Liver (tissue), 3 donors: ENCODE results near the gene TNS3.

Experiments
- EGR1 ChIP-seq, 2 donors: IDR thresholded peaks; 2 replicates each; pipeline ENCODE4 v1.6.1; 2016 to 2018; ENCODE audit warnings: antibody characterized with exemption in 2 of 2, low read depth in 2 of 2
- GABPA ChIP-seq, 2 donors: IDR thresholded peaks in 1 of 2; conservative IDR thresholded peaks in 1 of 2; 2 replicates each; pipeline ENCODE4 v1.6.1; 2016; ENCODE audit warnings: antibody characterized with exemption in 2 of 2, mild to moderate bottlenecking in 1 of 2, moderate library complexity in 1 of 2
- NR2F2 ChIP-seq: IDR thresholded peaks from 2 replicates; pipeline ENCODE4 v1.6.1; 2016; ENCODE audit warnings: antibody characterized with exemption
- RAD21 ChIP-seq, 2 donors: IDR thresholded peaks; 2 replicates each; pipeline ENCODE4 v1.6.1; 2016; ENCODE audit warnings: antibody characterized with exemption in 2 of 2, mild to moderate bottlenecking in 2 of 2
- RXRA ChIP-seq, 2 donors: IDR thresholded peaks; 2 replicates each; pipeline ENCODE4 v1.6.1; 2017 to 2018; ENCODE audit warnings: antibody characterized with exemption in 2 of 2, mild to moderate bottlenecking in 1 of 2
- SP1 ChIP-seq: IDR thresholded peaks from 2 replicates; pipeline ENCODE4 v1.6.1; 2018; ENCODE audit warnings: antibody characterized with exemption, mild to moderate bottlenecking
- TAF1 ChIP-seq: conservative IDR thresholded peaks from 2 replicates; pipeline ENCODE4 v1.6.1; 2016; ENCODE audit warnings: antibody characterized with exemption, mild to moderate bottlenecking
- YY1 ChIP-seq: IDR thresholded peaks from 2 replicates; pipeline ENCODE4 v1.6.1; 2016; ENCODE audit warnings: antibody characterized with exemption, mild to moderate bottlenecking
- TF ChIP-seq, protein P1 (sequence below): fragments of 150-350 bp; IDR thresholded peaks from 2 replicates; pipeline ENCODE4 v1.5.1; 2017; ENCODE audit warnings: improper control_type of control experiment, low read depth, low read length; ENCODE audit not compliant: missing input control
- TF ChIP-seq, protein P2 (sequence below): IDR thresholded peaks from 2 replicates; pipeline ENCODE4 v1.6.1; 2016; ENCODE audit warnings: antibody characterized with exemption
- TF ChIP-seq, protein P3 (sequence below): IDR thresholded peaks from 2 replicates; pipeline ENCODE4 v1.6.1; 2016; ENCODE audit warnings: antibody characterized with exemption
- TF ChIP-seq, protein P4 (sequence below): IDR thresholded peaks from 2 replicates; pipeline ENCODE4 v1.6.1; 2016; ENCODE audit warnings: antibody characterized with exemption, mild to moderate bottlenecking
- donor health status: healthy.
- donor health status: healthy.

DNA sequence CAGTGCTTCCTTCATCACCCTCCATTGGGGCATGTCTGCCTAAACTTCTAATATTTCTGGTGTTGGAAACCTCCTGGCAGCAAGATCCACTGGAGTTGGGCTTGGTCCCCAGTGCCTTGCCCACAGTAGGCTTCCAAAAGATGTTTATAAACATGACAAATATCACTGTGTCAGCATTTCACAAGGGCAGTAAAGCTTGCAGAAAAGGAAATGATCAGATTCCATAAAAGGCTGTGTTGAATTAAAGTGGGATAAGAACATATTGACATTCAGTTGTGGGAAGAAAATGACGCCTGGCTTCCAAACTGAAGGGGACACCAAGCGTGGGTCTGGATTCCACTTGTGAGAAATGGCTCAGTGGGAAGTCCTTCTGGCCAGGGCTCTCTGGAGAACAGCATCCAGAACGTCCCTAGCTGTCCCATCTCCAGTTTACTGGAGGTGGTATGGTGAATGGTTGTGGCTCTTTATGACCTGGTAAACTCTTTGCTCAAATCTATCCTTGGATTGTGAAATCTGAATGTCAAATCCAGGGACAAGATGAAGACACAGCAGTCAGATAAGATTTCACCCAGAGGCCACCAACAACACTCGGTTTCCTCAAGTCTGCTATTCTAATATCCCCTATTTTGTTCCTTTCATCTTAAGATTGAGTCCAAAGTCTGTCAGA lies 287.2 kb downstream of the TNS3 start:
- TF ChIP-seq, protein P1, sequence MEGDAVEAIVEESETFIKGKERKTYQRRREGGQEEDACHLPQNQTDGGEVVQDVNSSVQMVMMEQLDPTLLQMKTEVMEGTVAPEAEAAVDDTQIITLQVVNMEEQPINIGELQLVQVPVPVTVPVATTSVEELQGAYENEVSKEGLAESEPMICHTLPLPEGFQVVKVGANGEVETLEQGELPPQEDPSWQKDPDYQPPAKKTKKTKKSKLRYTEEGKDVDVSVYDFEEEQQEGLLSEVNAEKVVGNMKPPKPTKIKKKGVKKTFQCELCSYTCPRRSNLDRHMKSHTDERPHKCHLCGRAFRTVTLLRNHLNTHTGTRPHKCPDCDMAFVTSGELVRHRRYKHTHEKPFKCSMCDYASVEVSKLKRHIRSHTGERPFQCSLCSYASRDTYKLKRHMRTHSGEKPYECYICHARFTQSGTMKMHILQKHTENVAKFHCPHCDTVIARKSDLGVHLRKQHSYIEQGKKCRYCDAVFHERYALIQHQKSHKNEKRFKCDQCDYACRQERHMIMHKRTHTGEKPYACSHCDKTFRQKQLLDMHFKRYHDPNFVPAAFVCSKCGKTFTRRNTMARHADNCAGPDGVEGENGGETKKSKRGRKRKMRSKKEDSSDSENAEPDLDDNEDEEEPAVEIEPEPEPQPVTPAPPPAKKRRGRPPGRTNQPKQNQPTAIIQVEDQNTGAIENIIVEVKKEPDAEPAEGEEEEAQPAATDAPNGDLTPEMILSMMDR = no peak
- TF ChIP-seq YY1 = no peak
- no peak for TF ChIP-seq EGR1 (IDR thresholded peaks at IDR 0.05; ENCODE audit: low read depth in 2 of 2)
- no peak for TF ChIP-seq TAF1
- no peak for TF ChIP-seq RXRA (IDR thresholded peaks at IDR 0.05)
- TF ChIP-seq, protein P2, sequence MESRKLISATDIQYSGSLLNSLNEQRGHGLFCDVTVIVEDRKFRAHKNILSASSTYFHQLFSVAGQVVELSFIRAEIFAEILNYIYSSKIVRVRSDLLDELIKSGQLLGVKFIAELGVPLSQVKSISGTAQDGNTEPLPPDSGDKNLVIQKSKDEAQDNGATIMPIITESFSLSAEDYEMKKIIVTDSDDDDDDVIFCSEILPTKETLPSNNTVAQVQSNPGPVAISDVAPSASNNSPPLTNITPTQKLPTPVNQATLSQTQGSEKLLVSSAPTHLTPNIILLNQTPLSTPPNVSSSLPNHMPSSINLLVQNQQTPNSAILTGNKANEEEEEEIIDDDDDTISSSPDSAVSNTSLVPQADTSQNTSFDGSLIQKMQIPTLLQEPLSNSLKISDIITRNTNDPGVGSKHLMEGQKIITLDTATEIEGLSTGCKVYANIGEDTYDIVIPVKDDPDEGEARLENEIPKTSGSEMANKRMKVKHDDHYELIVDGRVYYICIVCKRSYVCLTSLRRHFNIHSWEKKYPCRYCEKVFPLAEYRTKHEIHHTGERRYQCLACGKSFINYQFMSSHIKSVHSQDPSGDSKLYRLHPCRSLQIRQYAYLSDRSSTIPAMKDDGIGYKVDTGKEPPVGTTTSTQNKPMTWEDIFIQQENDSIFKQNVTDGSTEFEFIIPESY = no peak
- TF ChIP-seq, protein P3, sequence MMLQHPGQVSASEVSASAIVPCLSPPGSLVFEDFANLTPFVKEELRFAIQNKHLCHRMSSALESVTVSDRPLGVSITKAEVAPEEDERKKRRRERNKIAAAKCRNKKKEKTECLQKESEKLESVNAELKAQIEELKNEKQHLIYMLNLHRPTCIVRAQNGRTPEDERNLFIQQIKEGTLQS = no peak
- no peak for TF ChIP-seq GABPA (IDR thresholded peaks at IDR 0.05 in 1 of 2, conservative IDR thresholded peaks at IDR 0.05 in 1 of 2)
- TF ChIP-seq RAD21 (IDR thresholded peaks at IDR 0.05) = no peak
- TF ChIP-seq SP1 = no peak
- TF ChIP-seq, protein P4, sequence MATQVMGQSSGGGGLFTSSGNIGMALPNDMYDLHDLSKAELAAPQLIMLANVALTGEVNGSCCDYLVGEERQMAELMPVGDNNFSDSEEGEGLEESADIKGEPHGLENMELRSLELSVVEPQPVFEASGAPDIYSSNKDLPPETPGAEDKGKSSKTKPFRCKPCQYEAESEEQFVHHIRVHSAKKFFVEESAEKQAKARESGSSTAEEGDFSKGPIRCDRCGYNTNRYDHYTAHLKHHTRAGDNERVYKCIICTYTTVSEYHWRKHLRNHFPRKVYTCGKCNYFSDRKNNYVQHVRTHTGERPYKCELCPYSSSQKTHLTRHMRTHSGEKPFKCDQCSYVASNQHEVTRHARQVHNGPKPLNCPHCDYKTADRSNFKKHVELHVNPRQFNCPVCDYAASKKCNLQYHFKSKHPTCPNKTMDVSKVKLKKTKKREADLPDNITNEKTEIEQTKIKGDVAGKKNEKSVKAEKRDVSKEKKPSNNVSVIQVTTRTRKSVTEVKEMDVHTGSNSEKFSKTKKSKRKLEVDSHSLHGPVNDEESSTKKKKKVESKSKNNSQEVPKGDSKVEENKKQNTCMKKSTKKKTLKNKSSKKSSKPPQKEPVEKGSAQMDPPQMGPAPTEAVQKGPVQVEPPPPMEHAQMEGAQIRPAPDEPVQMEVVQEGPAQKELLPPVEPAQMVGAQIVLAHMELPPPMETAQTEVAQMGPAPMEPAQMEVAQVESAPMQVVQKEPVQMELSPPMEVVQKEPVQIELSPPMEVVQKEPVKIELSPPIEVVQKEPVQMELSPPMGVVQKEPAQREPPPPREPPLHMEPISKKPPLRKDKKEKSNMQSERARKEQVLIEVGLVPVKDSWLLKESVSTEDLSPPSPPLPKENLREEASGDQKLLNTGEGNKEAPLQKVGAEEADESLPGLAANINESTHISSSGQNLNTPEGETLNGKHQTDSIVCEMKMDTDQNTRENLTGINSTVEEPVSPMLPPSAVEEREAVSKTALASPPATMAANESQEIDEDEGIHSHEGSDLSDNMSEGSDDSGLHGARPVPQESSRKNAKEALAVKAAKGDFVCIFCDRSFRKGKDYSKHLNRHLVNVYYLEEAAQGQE = no peak
- no peak for TF ChIP-seq NR2F2
